Renal cortical epithelial cell (primary cell): Measurements from ENCODE around the gene ZNF618. TPM values are rescaled to one million over a fixed set of nuclear protein-coding genes. Genes with fewer than 3 reads are reported as not detected.

ENCODE experiments used
- DNase-seq: peaks from one replicate; pipeline ENCODE4 v3.0.0-alpha.2; 2011; ENCODE audit warnings: low read depth
- total RNA-seq: library from RNA; depleted of rRNA; stranded (reverse); fragments of >200 nt; gene quantifications from 2 replicates; pipeline ENCODE4 v1.2.3, GENCODE V29; 2014

Gene ZNF618
- total RNA-seq, 1 donor from 2014 or later = 30.6 TPM

- no peak for DNase-seq
Observed at GRCh38 chr9:114001410-114001685, 125.2 kb downstream of the ZNF618 start.

- DNase-seq = no peak
Observed at GRCh38 chr9:114001794-114002261, 125.7 kb downstream of the ZNF618 start.

GRCh38 chr9:114002271-114002985 lies 126.3 kb downstream of the ZNF618 start:
- no peak for DNase-seq

- no peak for DNase-seq
Observed at GRCh38 chr9:114002986-114003350, 126.9 kb downstream of the ZNF618 start.

- no peak for DNase-seq
Observed at GRCh38 chr9:114003351-114003750, 127.2 kb downstream of the ZNF618 start.

GRCh38 chr9:114003758-114004157 lies 127.6 kb downstream of the ZNF618 start:
- DNase-seq = no peak

GRCh38 chr9:114004221-114004716 lies 128.2 kb downstream of the ZNF618 start:
- no peak for DNase-seq

GRCh38 chr9:114005371-114006154 lies 129.5 kb downstream of the ZNF618 start:
- no peak for DNase-seq

- DNase-seq = no peak
Observed at GRCh38 chr9:114006155-114006550, 130.0 kb downstream of the ZNF618 start.

GRCh38 chr9:114006931-114007691 lies 131.0 kb downstream of the ZNF618 start:
- no peak for DNase-seq

- no peak for DNase-seq
Observed at GRCh38 chr9:114007991-114008666, 132.0 kb downstream of the ZNF618 start.

- no peak for DNase-seq
Observed at GRCh38 chr9:114008667-114009410, 132.7 kb downstream of the ZNF618 start.

- DNase-seq = no peak
Observed at GRCh38 chr9:114011313-114011712, 135.2 kb downstream of the ZNF618 start.

- DNase-seq = no peak
Observed at GRCh38 chr9:114012126-114012525, 136.0 kb downstream of the ZNF618 start.

GRCh38 chr9:114014044-114014443 lies 137.9 kb downstream of the ZNF618 start:
- DNase-seq = no peak

- DNase-seq = no peak
Observed at GRCh38 chr9:114015607-114016006, 139.5 kb downstream of the ZNF618 start.

GRCh38 chr9:114016101-114016500 lies 140.0 kb downstream of the ZNF618 start:
- no peak for DNase-seq

GRCh38 chr9:114016629-114017423 lies 140.7 kb downstream of the ZNF618 start:
- DNase-seq = no peak

- DNase-seq = no peak
Observed at GRCh38 chr9:114017741-114018715, 141.9 kb downstream of the ZNF618 start.
